ENCODE results near the gene SLC25A26.

Gene SLC25A26

GRCh38 chr3:66392512-66392911, 171.7 kb downstream of the SLC25A26 start:
- DNase-seq: no peak
- Histone ChIP-seq H3K4me1 (no peaks in the 10 kb centered on the region; the same call in 1 of the 2 replicates), H3K4me3 (ENCODE audit: low read depth, low read length) (no peak overlapping the region), H3K27me3 (no peaks in the 10 kb centered on the region), H3K9me3 (no peaks in the 10 kb centered on the region), H3K36me3 (no peaks in the 10 kb centered on the region)
- no peak for TF ChIP-seq CTCF (IDR thresholded peaks at IDR 0.05; ENCODE audit: low read depth, low read length)

DNA sequence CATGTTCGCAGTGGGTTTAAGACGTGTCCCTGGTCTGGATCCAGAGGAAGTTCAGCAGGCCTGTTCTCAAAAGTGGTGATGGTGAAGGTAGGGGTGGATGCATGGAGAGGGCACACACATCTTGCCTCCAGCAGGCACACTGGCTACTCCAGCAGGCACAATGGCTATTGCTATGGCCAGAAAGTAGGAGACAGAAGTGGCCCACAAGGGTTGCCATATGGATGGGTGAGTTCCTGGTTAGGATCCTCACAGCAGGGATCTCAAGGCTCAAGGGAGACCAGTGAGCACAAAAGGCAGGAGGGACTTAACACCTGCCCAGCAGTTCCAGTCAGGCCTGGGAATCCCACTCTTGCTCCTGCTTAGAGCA, 172.1 kb downstream of the SLC25A26 start:
- Histone ChIP-seq H3K27me3 (no peaks in the 10 kb centered on the region), H3K9me3 (no peaks in the 10 kb centered on the region), H3K36me3 (no peaks in the 10 kb centered on the region), H3K4me1 (no peaks in the 10 kb centered on the region; the same call in 1 of the 2 replicates), H3K4me3 (ENCODE audit: low read depth, low read length) (no peak overlapping the region)
- no peak for TF ChIP-seq CTCF (IDR thresholded peaks at IDR 0.05; ENCODE audit: low read depth, low read length)
- DNase-seq: no peak

DNA sequence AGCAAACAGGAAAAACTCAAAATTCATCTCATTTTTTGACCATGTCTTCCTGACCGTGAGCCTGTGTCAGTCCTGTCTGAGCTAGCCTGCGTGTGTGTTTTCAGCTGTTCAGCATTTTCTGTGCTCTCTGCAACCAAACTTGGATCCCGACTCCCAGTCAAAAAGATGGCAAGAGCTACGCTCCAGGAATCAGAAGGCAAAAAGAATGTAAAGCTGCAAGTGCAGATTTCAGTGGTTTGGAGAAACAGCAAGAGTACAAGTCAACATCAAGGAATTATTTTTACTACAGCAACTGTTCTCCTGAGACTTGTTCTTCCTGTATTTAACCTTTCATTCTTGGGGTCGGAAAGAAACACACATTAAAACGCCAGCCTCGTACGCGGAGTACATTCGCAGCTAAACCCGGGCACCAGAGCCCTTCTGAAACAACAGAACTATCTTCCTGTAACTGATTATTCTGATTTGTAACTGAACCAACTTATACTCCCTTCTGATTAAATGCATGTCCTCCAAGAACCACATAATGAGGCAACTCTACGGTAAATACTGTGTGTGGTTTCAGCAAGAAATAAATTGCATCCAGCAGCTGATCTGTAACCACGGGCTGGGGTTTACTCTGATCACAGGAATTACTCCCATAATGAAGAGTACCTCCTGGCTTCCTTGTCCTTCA, 172.7 kb downstream of the SLC25A26 start:
- no peaks in the 10 kb centered on the region for H3K9me3 ChIP-seq
- no peak for DNase-seq
- H3K4me3 ChIP-seq (ENCODE audit: low read depth, low read length): no peak overlapping the region
- no peak for TF ChIP-seq CTCF (IDR thresholded peaks at IDR 0.05; ENCODE audit: low read depth, low read length)
- H3K36me3 ChIP-seq: no peaks in the 10 kb centered on the region
- H3K27me3 ChIP-seq: no peaks in the 10 kb centered on the region
- H3K4me1 ChIP-seq: peaks cover 2% of the 10 kb centered on the region; the same call in 1 of the 2 replicates

GRCh38 chr3:66394019-66394752, 173.4 kb downstream of the SLC25A26 start:
- no peak for TF ChIP-seq CTCF (IDR thresholded peaks at IDR 0.05; ENCODE audit: low read depth, low read length)
- H3K27me3 ChIP-seq: no peaks in the 10 kb centered on the region
- no peak for DNase-seq
- H3K4me3 ChIP-seq (ENCODE audit: low read depth, low read length): no peak overlapping the region
- no peaks in the 10 kb centered on the region for H3K9me3 ChIP-seq
- peaks cover 3% of the 10 kb centered on the region; the same call in 1 of the 2 replicates for H3K4me1 ChIP-seq
- H3K36me3 ChIP-seq: no peaks in the 10 kb centered on the region

DNA sequence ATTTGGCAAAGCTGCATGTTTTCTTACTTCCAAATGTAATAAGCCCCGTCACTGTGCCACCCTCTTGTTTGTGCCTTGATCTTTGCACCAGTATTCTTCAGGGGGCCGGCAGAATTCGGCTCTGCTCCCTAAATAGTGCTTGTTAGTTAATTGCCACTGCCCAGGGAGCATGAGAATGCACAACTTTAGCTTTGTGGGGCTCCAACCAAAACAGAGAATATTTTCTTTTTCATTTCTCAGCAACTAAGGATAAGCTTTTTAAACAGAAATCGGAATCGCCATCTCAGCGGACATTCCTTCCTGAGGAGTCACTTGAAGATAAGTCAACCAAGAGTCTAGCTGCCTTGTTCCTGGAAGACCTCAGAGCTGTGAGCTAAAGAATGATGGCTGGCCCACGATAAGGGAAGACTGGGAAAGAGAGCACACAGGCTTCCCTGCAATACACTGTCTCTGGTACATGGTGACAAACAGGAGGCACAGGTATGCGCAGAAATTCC, 174.0 kb downstream of the SLC25A26 start:
- H3K36me3 ChIP-seq: no peaks in the 10 kb centered on the region
- H3K9me3 ChIP-seq: no peaks in the 10 kb centered on the region
- H3K27me3 ChIP-seq: no peaks in the 10 kb centered on the region
- no peak for DNase-seq
- TF ChIP-seq CTCF (IDR thresholded peaks at IDR 0.05; ENCODE audit: low read depth, low read length): no peak
- no peak overlapping the region for H3K4me3 ChIP-seq (ENCODE audit: low read depth, low read length)
- H3K4me1 ChIP-seq: peaks cover 3% of the 10 kb centered on the region; the same call in 1 of the 2 replicates

DNA sequence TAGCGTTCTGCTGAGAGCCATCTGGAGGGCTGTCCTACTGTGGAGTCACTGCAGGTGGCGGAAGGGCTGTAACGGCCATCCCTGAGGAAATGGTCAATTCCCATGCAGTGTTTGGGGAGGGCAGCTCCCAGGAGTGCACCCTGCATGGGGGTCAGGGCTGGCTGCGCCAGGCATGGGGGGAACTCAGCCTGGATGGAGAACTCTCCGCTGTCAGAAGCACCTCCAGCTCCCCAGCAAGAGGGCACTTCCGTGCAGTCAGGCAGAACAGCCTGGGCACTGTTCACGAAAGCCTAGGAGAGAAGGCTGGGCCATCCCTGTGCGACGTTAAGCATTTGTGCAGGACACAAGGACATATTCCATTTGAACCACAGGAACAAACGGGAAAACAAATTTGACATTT, 174.8 kb downstream of the SLC25A26 start:
- H3K4me1 ChIP-seq: peaks cover 3% of the 10 kb centered on the region
- no peaks in the 10 kb centered on the region for H3K9me3 ChIP-seq
- no peak for TF ChIP-seq CTCF (IDR thresholded peaks at IDR 0.05; ENCODE audit: low read depth, low read length)
- H3K36me3 ChIP-seq: no peaks in the 10 kb centered on the region
- DNase-seq: no peak
- H3K4me3 ChIP-seq (ENCODE audit: low read depth, low read length): no peak overlapping the region
- no peaks in the 10 kb centered on the region for H3K27me3 ChIP-seq
